ENCODE data around the gene DNAJC11. TPM values are rescaled to one million over a fixed set of nuclear protein-coding genes. Genes with fewer than 3 reads are reported as not detected.

The DNAJC11 gene
- total RNA-seq, 4 donors from 2014 or later, result 28.2 to 45.5 (median 35.9) TPM

GRCh38 chr1:6695868-6696267 is 5.7 kb downstream of the DNAJC11 start:
- Histone ChIP-seq H3K9me3 (no peaks in the 10 kb centered on the region), H3K36me3 (no peaks in the 10 kb centered on the region), H3K4me1 (peaks cover 8 to 9% of the 10 kb centered on the region in 2 donors), H3K4me3 (replicated peaks in 1 of 3) (no peak overlapping the region), H3K27ac (no peak overlapping the region), H3K27me3 (no peaks in the 10 kb centered on the region)
- WGBS, 2 donors, result 58 to 65% methylated on average over 2 of the region's 2 CpGs
- no peak for DNase-seq
- TF ChIP-seq CTCF (IDR thresholded peaks at IDR 0.05) (no peak), POLR2A (IDR thresholded peaks at IDR 0.05) (no peak)
- intact Hi-C loops (cut with DNase I), result no loop called here

- intact Hi-C loops (cut with DNase I), result no loop called here
- Histone ChIP-seq H3K36me3 (no peaks in the 10 kb centered on the region), H3K4me3 (replicated peaks in 1 of 3) (no peak overlapping the region), H3K4me1 (no peaks in the 10 kb centered on the region), H3K27me3 (no peaks in the 10 kb centered on the region), H3K9me3 (no peaks in the 10 kb centered on the region), H3K27ac (no peak overlapping the region)
- no peak for DNase-seq
- 80 to 83% methylated on average over 10 of the region's 10 CpGs for WGBS, 2 donors
- TF ChIP-seq POLR2A (IDR thresholded peaks at IDR 0.05), result no peak
- no peak for TF ChIP-seq CTCF (IDR thresholded peaks at IDR 0.05)
Observed at GRCh38 chr1:6694121-6694713, 7.4 kb downstream of the DNAJC11 start.

GRCh38 chr1:6692956-6693355 is 8.7 kb downstream of the DNAJC11 start:
- intact Hi-C loops (cut with DNase I), result no loop called here
- no peak for TF ChIP-seq CTCF (IDR thresholded peaks at IDR 0.05)
- no peak for TF ChIP-seq POLR2A (IDR thresholded peaks at IDR 0.05)
- no peaks in the 10 kb centered on the region for H3K9me3 ChIP-seq
- DNase-seq, result no peak
- H3K4me1 ChIP-seq, result no peaks in the 10 kb centered on the region
- no peaks in the 10 kb centered on the region for H3K27me3 ChIP-seq
- H3K4me3 ChIP-seq (replicated peaks in 1 of 3), result no peak overlapping the region
- H3K36me3 ChIP-seq, result no peaks in the 10 kb centered on the region
- H3K27ac ChIP-seq, result no peak overlapping the region
- WGBS, 2 donors, result 86 to 92% methylated on average over 9 of the region's 9 CpGs

GRCh38 chr1:6691507-6691906 is 10.1 kb downstream of the DNAJC11 start:
- TF ChIP-seq CTCF (IDR thresholded peaks at IDR 0.05), result no peak
- TF ChIP-seq POLR2A (IDR thresholded peaks at IDR 0.05), result no peak
- Histone ChIP-seq H3K4me1 (no peaks in the 10 kb centered on the region), H3K27ac (no peak overlapping the region), H3K4me3 (replicated peaks in 1 of 3) (no peak overlapping the region), H3K36me3 (no peaks in the 10 kb centered on the region), H3K9me3 (no peaks in the 10 kb centered on the region), H3K27me3 (no peaks in the 10 kb centered on the region)
- 77% methylated on average over 4 of the region's 4 CpGs for WGBS, 2 donors
- intact Hi-C loops (cut with DNase I), result no loop called here
- DNase-seq, result no peak

- no peaks in the 10 kb centered on the region for H3K9me3 ChIP-seq
- no peak overlapping the region for H3K4me3 ChIP-seq (replicated peaks in 1 of 3)
- no peak for DNase-seq
- no peaks in the 10 kb centered on the region for H3K4me1 ChIP-seq
- intact Hi-C loops (cut with DNase I), result no loop called here
- WGBS, 2 donors, result 90 to 91% methylated on average over 7 of the region's 7 CpGs
- no peak overlapping the region for H3K27ac ChIP-seq
- H3K36me3 ChIP-seq, result no peaks in the 10 kb centered on the region
- no peaks in the 10 kb centered on the region for H3K27me3 ChIP-seq
- TF ChIP-seq POLR2A (IDR thresholded peaks at IDR 0.05) (no peak), CTCF (IDR thresholded peaks at IDR 0.05) (no peak)
Observed at GRCh38 chr1:6690186-6690585, 11.4 kb downstream of the DNAJC11 start.
